Mammary epithelial cell (primary cell): Measurements from ENCODE around the gene GOLGA8S.
"Not testable (repeated sequence)": the region's sequence is repeated elsewhere in the genome, so short reads cannot be mapped to it uniquely, and the experiment has no call there.

Experiments used
- EZH2 ChIP-seq: IDR thresholded peaks from 2 replicates; pipeline ENCODE4 v1.6.1; 2012; ENCODE audit warnings: low read length, inconsistent platforms, borderline replicate concordance
- TF ChIP-seq, protein P1 (sequence below), 2 donors: IDR thresholded peaks in 1 of 2; conservative IDR thresholded peaks in 1 of 2; 2 replicates each; pipeline ENCODE4 v1.5.1; 2011 to 2012; ENCODE audit warnings: inconsistent platforms in 2 of 2, low read length in 2 of 2, mild to moderate bottlenecking in 2 of 2, control low read depth in 1 of 2, low read depth in 1 of 2; ENCODE audit not compliant: insufficient read depth in 1 of 2; ENCODE audit errors: extremely low read depth in 1 of 2

DNA sequence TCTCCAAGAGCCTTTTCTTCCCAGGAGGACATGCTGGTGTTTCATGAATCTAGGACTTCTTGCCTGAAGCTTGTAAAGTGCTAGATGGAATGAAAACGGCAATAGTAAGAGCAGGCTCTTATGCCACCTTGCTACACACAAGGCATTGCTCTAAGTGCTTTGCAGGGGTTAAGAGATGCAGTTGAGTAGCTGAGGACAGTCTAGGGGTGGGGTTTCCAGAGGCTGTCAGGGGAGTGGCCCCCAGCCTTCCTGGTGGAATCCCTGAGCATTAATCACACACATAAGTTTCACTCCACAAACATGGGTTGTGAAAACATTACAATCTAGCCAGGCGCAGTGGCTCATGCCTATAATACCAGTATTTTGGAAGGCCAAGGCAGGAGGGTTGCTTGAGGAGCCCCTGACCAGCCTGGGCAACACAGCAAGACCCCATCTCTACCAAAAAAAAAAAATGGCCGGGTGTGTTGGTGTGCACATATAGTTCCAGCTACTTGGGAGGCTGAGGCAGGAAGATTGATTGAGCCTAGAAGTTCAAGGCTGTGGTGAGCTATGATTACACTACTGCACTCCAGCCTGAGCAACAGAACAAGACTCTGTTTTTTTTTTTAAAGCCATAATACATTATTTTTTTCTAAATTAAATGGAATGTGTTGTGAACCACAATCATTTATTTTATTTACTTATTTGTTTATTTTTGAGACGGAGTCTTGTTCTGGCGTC, 58.5 kb downstream of the GOLGA8S start:
- TF ChIP-seq, protein P1, sequence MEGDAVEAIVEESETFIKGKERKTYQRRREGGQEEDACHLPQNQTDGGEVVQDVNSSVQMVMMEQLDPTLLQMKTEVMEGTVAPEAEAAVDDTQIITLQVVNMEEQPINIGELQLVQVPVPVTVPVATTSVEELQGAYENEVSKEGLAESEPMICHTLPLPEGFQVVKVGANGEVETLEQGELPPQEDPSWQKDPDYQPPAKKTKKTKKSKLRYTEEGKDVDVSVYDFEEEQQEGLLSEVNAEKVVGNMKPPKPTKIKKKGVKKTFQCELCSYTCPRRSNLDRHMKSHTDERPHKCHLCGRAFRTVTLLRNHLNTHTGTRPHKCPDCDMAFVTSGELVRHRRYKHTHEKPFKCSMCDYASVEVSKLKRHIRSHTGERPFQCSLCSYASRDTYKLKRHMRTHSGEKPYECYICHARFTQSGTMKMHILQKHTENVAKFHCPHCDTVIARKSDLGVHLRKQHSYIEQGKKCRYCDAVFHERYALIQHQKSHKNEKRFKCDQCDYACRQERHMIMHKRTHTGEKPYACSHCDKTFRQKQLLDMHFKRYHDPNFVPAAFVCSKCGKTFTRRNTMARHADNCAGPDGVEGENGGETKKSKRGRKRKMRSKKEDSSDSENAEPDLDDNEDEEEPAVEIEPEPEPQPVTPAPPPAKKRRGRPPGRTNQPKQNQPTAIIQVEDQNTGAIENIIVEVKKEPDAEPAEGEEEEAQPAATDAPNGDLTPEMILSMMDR (conservative IDR thresholded peaks at IDR 0.05 in 1 of 2, IDR thresholded peaks at IDR 0.05 in 1 of 2; ENCODE audit: extremely low read depth in 1 of 2, insufficient read depth in 1 of 2, low read depth in 1 of 2, low read length in 2 of 2): not testable (repeated sequence)
- TF ChIP-seq EZH2: not testable (repeated sequence)
